ENCODE data around the gene BUB1B.
A peak's percentile ranks its signal among the peaks of the same experiment; 100 is the strongest.

Gene BUB1B

DNA sequence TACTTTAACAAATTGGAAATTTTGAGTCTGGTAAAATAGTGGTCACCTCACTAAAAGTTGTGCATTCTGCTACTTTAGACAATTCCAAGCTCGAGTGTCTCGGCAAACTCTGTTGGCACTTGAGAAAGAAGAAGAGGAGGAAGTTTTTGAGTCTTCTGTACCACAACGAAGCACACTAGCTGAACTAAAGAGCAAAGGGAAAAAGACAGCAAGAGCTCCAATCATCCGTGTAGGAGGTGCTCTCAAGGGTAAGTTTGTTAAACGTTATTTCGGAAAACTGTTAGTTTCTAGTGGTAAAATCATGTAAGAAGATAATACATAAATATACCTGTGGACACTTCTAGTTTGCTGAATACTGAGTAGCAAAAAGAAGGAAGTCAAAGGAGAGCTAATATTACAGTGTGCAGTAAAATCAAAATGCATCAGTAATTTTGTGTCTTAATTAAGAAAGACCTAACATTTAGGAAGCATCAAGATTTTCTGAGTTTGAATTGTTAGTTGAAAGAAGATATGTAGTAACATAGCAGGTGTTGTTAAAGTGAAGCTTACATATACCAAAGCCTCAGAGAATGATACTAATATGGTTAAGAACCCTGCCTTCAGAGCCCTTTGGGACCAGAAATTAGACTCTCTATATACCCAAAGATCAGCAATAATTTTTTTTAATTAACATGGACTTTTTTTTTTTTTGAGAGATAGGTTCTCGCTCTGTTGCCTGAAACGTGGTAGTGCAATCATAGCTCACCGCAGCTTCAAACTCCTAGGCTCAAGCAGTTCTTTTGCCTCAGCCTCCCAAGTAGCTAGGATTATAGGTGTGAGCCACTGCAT, 23.0 kb downstream of the BUB1B start:
- no peak for DNase-seq

DNA sequence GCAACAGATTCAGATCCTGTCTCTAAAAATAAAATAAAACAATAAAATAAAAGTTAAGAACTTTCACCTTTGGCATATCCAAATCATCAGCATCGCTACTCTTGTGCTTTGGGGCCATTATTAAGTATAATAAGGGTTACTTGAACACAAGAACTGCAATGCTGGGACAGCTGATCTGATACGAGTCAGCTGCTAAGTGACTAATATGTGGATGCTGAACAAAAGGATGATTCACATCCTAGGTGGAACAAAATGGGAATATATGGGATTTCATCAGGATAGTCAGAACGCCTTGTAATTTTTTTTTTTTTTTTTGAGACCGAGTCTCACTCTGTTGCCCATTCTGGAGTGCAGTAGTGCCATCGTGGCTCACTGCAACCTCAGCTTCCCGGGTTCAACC, 29.7 kb downstream of the BUB1B start:
- no peak for DNase-seq

DNA sequence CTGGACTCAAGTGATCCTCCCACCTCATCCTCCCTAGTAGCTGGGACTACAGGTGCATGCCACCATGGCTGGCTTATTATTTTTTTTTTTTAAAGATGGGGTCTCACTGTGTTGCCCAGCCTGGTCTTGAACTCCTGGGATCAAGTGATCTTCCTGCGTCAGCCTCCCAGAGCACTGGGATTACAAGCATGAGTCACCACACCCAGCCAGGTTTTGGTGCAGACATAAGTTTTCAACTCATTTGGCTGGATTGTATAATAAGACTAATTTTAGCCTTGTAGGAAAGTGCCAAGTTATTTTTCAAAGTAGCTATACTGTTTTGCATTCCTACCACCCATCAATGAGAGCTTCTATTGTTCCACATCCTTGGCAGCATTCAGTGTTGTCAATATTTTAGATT, 32.1 kb downstream of the BUB1B start:
- no peak for DNase-seq

DNA sequence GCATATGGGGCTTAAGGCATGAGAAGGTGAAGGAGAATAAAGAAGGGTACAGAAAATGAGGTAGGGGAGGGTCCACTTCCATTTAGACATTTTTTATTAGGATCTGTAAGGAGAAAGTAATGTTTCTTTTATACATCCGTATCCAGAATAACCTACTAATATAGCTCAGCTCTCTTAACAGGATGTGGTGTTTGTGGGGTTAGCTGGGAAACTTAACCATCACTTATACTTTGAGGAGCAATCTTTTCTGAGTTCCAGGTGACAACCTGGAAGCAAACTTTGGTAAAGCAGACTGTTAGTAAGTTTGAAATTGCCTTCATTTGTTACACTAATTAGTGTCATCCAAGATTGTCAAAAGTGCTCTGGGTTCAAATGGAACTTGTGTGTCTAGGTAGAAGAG, 36.6 kb downstream of the BUB1B start:
- no peak for DNase-seq

DNA sequence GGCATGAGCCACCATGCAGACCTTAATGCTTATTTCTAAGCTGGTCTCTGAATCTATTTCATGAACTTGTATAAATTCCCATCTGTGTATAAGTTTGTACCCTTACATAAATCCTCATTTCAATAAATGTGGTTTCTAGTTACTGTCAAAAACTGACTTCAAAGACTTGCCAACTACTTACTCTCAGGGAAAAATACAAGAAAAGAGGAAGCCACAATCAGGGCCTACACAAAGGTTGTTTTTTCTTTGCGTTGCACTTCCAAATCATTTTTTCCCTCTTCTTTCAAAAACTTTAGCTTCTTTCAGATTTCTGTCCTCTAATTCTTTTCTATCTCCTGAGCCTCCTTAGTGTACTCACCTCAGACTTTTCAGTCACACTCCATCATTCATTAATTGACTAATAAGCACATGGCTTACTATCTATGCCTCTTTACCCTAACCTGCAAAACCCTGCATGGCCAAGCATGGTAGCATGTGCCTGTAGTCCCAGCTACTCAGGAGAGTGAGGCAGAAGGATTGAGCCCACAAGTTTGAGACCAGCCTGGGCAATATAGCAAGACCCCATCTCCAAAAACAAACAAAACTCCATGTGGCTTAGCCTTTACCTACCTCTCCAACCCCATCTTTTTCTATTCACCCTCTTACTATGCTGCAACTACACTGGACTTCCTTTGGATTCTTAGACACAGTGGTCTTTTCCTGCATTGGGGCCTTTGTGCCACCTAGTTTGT, 37.7 kb downstream of the BUB1B start:
- DNase-seq, result no peak

DNA sequence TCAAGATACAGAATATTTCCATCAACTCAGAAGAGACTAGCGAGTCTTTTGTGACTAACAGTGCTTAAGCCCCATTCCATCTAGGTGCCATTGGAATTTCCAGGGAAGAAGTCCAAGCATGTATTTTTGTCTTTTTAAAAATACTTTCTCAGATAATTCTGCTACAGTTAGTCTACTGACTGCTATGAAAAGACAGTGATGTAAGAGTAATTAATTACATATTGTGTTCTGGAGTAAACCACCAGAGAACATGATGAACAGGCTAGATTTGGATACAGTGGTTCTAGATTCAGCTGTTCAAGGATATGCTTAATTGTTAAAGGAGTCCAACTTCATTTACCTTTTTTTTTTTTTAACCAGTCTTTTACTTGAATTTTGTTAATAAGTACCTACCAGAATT, 43.2 kb downstream of the BUB1B start:
- no peak for DNase-seq

DNA sequence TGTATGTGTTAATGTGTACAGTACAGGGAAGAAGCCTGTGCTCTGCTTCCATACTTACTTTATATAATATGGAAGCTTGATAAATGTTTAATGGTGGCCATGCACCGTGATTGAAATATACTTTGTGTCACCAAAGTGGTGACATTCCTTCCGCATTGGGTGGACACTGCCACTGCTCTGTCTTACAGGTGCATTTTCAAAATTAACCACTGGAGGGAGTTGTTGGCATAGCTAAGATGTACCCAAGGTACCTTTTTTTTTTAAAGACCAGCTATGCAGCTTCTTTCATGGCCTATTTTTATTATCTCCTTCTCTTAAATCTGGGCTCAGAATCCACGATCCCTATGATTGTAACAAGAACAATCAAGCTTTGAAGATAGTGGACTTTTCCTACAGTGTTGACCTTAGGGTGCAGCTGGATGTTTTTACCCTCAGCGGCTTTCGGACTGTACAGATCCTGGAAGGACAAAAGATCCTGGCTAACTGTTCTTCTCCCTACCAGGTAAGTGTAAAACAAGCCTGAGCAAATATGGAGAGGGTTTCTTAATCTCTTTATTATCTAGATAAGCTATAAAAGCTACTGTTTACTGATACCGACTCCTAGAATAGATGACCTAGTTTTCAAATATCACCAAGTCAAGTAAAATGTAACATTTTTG, 56.4 kb downstream of the BUB1B start:
- DNase-seq, result no peak

DNA sequence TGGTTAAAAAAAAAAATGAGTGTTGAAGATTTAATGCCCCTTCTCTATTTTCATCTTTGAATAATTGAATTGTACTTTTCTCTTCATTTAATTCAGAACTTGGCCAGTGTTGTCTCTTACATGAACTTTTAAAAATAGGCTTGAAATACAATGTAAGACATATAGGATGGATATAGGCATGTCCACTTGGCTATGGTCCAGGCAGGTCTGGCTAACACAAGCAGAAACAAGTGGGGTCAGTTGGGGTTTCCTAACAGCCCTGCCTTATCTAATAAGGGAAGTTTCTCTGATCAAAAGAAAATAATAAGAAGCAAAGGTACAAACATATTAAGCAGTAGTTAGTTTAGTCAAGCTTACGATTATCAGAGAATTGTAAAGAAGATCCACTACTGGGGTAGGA, 58.9 kb downstream of the BUB1B start:
- DNase-seq, result no peak

DNA sequence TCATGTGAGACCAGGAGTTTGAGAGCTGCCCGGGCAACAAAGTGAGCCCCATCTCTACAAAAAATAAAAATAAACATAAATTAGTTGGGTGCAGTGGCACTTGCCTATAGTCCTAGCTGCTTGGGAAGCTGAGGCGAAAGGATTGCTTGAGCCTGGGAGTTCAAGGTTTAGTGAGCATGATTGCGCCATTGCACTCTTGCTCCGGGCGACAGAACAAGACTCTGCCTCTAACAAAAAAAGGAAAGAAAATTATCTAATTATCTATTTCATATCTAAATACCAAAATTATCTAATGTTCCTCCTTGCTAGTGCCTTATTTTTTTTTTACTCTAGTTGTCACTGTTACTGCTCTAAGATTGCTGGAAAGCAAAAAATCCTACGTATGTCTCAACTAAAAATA, 61.3 kb downstream of the BUB1B start:
- no peak for DNase-seq

DNA sequence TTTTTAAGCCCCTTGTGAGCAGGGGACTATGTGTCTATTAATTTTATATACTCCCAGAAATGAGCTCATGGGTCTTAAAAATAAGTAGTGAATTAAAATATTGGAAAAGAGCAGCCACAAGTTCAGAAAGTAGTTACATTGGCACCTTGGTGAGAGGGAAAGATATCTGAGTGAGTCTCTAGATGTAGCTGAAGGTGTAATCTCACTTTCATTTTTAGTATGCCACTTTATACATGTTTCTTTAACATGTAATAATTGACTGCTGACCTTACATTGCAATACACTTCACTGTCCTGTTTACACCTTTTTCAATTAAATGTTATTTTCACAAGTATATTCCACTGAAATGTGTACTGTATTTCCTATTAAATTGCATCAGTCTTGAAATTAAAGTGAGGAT, 65.9 kb downstream of the BUB1B start:
- DNase-seq, result no peak

DNA sequence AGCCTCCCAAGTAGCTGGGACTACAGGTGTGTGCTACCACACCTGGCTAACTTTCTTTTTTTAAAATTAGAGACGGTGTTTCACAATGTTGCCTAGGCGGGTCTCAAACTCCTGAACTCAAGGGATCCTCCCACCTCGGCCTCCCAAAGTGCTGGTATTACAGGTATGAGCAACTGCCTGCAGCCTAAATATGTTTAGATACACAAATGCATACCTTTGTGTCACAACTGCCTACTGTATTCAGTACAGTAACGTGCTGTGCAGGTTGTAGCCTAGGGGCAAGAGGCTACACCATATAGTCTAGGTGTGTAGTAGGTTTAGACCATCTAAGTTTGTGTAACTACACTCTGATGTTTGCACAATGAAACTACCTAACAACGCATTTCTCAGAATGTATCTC, 68.4 kb downstream of the BUB1B start:
- DNase-seq, result no peak

DNA sequence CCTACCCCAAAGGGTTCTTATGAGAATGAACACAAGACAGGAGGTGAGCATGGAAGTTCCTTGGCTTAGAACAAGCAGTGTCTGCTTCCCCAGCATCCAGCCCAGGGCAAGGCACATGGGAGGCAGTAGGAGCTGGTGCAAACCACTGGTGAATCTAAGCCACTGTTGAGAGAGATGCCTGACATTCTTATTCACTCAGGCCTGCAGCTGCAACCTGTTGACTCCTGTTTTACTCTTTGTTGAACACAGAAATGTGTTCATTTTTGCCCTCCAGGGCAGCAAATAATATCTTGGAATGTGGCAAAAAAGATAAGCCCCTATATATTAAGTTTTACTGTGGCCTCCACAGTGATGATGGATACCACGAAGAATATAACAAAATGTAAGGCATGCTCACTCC, 69.1 kb downstream of the BUB1B start:
- DNase-seq, result no peak

DNA sequence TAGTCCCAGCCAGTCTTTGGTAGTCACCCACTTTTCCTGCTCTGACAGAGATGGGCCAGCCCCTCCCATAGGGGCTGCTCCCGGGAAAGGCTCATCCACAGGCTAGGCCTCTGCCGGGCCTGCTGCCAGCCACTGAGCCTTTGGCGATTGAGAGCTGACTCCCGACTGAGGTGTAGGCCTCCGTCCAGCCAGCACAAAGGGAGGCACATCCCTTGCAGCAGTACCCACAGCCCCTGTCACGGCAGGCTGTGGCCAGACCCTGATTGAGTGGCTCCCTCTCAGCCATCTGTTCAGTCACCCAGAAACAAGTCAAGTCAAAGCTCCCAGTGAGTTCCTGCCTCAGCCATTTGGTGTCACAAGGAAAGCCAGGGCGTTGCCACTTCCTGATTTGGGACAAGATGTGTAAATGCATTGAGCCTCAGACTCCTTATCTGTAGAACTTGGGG, 71.8 kb downstream of the BUB1B start:
- no peak for DNase-seq

DNA sequence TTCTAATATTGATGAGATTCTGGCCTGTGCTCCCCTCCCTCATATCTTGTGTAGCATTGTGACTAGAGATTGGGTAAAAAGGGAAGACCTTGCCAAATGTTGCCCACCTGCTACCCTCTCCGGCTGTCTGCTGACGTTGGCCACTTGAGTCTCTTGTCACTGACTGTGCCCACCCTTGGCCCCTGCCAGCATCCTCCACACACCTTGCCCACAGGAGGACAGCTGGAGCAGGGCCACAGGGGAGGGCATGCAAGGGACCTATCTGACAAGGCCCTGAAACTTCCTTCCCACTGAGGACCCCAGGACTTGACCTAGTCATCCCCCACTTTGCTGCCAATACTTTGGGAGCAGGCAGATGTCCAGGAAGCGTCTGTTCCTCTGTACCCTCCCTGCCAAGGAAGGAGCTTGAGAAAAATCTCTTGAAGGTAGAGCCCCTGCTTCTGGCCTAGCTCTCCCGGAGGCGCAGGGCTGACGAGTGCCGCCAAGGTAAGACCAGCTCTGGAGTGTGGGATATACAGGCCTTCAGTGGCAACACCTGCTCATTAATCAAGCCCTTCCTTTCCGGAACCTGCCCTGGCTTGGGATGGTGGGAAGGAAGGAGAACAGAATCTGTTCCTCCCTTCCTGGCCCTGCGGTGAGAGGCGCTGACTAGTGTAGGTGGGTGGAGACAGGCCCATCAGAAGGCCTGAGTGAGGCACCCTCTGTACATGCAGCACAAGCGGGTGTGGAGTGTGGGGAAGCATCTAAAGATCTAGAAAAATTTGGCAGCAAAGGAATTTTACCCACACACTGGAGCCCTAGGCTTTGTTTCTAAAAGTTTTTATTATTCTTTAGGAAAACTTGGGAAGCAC, 73.1 kb downstream of the BUB1B start:
- DNase-seq, result no peak

DNA sequence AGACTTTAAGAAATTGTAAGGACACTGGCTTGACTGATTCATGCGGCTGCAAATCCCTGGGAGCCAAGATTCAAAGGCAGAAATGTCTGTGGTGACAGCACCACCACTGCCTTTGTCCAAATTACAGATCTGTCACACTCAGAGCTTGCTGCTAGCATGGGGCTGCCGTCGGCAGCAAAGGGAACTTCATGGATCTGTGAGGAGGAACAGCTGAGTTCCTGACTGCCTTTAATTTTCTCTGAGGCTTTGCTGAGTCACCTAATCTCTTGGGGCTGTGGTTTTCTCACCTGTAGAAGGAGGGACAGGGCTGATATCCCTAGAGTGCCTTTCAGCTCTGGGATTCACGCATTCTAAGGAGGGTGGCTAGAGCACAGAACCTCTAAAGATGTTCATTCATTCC, 73.9 kb downstream of the BUB1B start:
- no peak for DNase-seq

DNA sequence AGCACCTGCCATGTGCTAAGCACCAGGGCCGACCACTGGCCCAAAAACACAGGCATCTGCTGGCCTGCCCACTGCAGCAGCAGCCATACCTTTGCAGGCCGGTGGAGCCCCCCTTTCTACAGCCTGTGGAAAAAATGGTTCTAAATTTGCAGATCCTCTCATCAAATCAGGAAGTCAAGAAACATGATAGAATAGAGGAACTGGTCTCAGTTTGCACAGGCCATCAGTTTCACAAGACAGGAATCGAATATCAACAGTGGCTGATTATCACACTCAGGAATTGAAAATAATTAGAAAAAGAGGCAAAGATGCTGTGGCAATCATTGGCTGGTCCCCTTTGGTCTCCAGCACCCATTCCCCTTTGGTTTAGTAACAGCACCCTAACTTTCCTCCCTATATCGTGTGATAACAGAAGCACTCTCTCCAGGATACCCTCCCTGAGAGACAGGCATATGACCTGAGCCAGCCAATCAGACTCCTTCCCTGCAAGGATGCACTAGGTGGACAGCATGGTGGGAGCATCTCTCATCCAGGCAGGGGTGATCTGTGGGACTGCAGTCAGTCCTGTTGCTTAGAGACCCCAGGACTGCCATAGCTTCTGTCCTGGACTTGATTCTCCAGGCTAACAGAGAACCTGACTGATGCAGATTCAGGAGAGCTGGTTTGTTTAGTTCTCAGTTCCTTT, 74.5 kb downstream of the BUB1B start:
- DNase-seq, result no peak

DNA sequence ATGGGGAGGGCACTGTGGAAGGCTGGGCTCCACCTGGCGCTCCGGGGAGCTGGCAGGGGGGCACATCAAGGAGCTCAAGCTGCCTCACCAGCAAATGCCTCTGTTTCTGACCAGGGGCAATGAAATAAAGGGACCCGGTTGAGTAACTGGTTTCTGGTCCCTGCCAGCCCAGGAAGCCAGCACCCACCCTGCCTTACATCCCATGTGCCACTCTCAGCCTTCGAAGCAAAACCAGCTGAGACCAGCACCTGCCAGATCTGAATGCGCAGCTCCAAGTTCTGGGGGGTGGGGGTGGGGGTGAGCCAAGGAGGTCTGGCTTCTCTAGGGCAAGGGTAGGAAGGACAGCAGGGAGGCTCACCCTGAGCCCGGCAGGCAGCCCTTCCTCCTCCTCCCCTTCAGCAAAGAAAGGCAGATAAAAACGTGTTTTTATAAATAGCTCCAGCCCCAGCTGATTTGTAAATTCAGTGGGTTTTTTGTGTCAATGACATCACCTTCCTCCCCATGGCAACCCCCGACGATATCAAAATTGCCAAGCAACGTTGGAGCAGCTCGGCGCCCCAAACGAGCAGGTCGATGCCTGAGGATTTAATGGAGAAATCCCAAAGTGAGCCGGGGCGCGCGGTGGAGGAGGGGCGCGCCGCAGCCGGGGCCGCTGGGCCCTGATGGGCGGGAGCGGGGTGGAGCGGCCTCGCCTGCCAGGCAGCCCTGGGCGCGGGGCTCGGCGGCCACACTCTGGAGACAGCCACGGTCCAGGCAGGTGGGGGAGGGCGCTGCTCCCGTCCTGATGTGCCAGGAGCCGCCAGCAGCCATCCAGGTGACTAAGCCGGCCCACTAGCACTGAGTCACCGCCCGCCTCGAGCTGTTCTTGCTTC, 77.9 kb downstream of the BUB1B start, which contains the start of gene PAK6:
TSS of gene PAK6 (plus strand) at position 532 of the 872 bp plus-strand sequence. CDS start 25,723 bp downstream, outside the sequence.
- peak; percentile 27 for DNase-seq

DNA sequence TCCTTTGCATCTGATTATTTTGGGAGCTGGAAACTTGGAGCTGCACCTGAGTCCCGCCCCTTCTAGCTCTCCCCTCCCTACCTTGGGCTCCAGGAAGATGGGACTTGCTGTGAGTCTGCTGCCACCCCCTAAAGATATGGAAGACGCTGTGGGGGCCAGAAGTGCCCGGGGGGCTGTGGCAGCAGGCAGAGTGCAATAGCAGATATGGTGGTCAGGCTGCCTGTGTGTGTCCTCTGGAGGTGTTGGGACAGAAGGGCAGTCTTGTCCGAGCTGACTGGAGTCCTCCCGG, 78.5 kb downstream of the BUB1B start:
- DNase-seq, result no peak

DNA sequence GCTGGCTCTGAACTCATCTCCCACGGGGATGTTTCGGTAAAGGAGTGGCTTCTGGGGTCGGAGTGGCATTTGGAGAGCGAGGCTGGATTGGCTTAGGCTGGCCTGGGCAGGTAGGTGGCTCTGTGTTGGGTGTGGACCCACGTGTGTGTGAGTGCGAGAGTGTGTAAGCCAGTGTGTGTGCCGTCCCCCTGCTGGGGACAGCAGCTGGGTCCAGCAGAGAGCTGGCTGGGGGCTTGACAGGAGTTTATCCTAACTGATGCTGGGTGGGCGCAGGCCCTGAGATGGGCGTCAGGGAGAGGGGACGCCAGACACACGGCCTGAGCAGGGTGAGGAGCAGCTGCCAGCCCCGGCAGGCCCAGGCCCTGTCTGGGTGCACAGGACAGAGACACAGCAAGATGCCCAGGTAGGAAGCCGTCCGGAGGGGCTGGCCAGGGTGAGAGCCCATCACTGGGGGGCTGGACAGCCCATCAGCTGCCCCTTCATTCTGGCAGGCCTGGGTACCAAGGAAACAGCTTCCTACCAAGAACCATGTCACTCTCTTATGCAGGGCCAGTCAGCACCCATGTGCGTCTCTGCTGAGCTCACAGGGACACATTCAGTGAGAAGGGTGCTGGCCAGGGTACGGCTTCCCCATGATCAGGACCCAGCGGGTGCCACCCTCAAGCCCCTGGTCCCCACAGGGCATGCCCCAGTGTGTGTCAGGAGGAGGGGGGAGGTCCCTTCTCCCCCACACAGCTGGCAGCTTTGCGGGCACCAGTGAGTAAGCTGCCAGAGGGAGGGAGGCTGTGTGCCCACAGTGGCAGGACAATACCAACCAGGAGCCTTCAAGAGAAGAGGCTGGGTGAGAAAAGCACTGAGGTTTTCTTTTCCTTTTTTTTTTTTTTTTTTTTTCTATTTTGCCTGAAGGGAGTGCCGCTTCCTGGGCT, 79.1 kb downstream of the BUB1B start:
- no peak for DNase-seq

DNA sequence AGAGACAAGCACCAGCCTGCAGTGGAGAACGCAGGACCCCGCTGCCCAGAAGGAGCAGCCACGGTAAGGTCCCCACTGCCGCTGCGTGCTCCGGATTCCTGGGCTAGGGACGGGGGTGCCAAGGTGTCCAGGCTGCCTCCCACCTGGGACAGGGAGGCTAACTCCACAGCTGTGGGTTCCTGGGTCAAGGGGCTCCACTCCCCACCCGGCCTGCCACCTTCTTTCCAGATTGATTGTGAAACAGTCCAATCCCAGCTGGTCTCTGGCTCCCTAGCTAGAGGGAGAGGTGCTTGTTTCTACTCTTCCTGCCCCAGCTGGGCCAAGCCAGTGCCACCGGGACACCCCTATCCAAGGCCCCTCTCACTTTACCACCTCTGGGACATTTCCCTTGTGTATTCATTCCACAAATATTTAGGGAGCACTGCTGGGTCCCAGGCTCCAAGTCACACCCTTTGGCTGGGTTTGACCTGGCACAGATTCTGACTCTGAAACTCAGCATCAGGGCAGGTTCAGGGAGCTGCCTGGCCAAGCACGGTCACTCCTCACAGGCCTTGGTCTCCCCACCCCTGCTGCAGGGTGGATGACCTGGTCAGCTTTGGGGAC, 79.9 kb downstream of the BUB1B start:
- no peak for DNase-seq

Data from activated T-cell treated with anti-CD3 and anti-CD28 coated beads, Interleukin-2, amount 50 U/mL, for 1 hour (primary cell).